K562 (cell line): ENCODE measurements around the gene CCDC116. TPM values are rescaled to one million over a fixed set of nuclear protein-coding genes. Genes with fewer than 3 reads are reported as not detected.
A peak's percentile ranks its signal among the peaks of the same experiment; 100 is the strongest.

Experiments
- ARNT ChIP-seq, 2 experiments: fragments of 450-650 bp; IDR thresholded peaks; 2 replicates each; pipeline ENCODE4 v1.6.1; 2016; ENCODE audit warnings: mild to moderate bottlenecking in 1 of 2
- CEBPG ChIP-seq, 3 experiments: fragments of 200-800 bp in 1 of 3; sonication (Bioruptor generic) in 1 of 3; sonication (generic) in 1 of 3; formaldehyde crosslinking in 1 of 3; IDR thresholded peaks in 2 of 3; conservative IDR thresholded peaks in 1 of 3; 2 replicates each; pipeline versions ENCODE4 v1.6.1 to v1.8.0; 2016 to 2022; ENCODE audit warnings: missing compliant biosample characterization in 2 of 3, missing genetic modification characterization in 2 of 3, mild to moderate bottlenecking in 1 of 3, missing genetic modification reagents in 1 of 3
- ELF2 ChIP-seq: fragments of 250-450 bp; sonication (Bioruptor Pico); IDR thresholded peaks from 2 replicates; pipeline ENCODE4 v1.5.0; 2021; ENCODE audit warnings: mild to moderate bottlenecking
- FOXA3 ChIP-seq, 2 experiments: fragments of 450-650 bp in 1 of 2; sonication (generic) in 1 of 2; formaldehyde crosslinking; IDR thresholded peaks in 1 of 2; conservative IDR thresholded peaks in 1 of 2; 2 replicates each; pipeline versions ENCODE4 v1.4.0 to v1.8.0; 2020 to 2022; ENCODE audit warnings: mild to moderate bottlenecking in 2 of 2, missing genetic modification reagents in 1 of 2
- IRF2 ChIP-seq: sonication (generic); formaldehyde crosslinking; IDR thresholded peaks from 2 replicates; pipeline ENCODE4 v1.8.1; 2022; ENCODE audit warnings: mild to moderate bottlenecking, missing genetic modification reagents
- L3MBTL2 ChIP-seq: fragments of 450-650 bp; IDR thresholded peaks from 2 replicates; pipeline ENCODE4 v1.6.1; 2016; ENCODE audit warnings: mild to moderate bottlenecking, moderate library complexity
- XRCC4 ChIP-seq: IDR thresholded peaks from one replicate; pipeline ENCODE4 v1.6.1; 2011; ENCODE audit not compliant: insufficient read depth, insufficient read length; ENCODE audit errors: extremely low read depth
- polyA plus RNA-seq, 8 experiments: library from polyadenylated mRNA; depleted of rRNA in 4 of 8; stranded (reverse) in 5 of 8; unstranded in 3 of 8; fragments of >200 nt; fragmentation: Nextera tagmentation in 2 of 8; fragmentation: Illumina TruSeq in 1 of 8; extraction: Ambion mirVana in 2 of 8; extraction: Trizol in 1 of 8; gene quantifications; 2 replicates each; pipeline versions ENCODE4 v1.2.1 to v1.2.3, GENCODE V29; 2011 to 2014; ENCODE audit warnings: inconsistent platforms in 1 of 8, missing spikeins in 1 of 8
- total RNA-seq, 7 experiments: library from RNA; depleted of rRNA in 6 of 7; stranded (reverse); fragments of >200 nt in 6 of 7; fragmentation: Illumina TruSeq in 2 of 7; extraction: Trizol in 2 of 7; gene quantifications; 2 replicates each; pipeline versions ENCODE4 v1.2.1 to v1.2.3, GENCODE V29; 2011 to 2021; ENCODE audit warnings: low replicate concordance in 1 of 7
- TF ChIP-seq, protein P1 (sequence below): fragments of 450-650 bp; IDR thresholded peaks from 2 replicates; pipeline ENCODE4 v1.6.1; 2018; ENCODE audit warnings: mild to moderate bottlenecking, low read depth; ENCODE audit not compliant: partially characterized antibody
- TF ChIP-seq, protein P2 (sequence below): sonication (generic); formaldehyde crosslinking; IDR thresholded peaks from 2 replicates; pipeline ENCODE4 v1.8.1; 2022; ENCODE audit warnings: missing genetic modification reagents
- TF ChIP-seq, protein P3 (sequence below): fragments of 250-450 bp; sonication (Bioruptor Pico); IDR thresholded peaks from 2 replicates; pipeline ENCODE4 v1.4.0; 2020; ENCODE audit warnings: mild to moderate bottlenecking, moderate library complexity

Gene CCDC116
- total and polyA plus RNA-seq, 9 of the 15 experiments (the other 6 are each of a cell fraction or from before 2014, with no cell fraction given): 1.6 to 11.3 (median 4.7) TPM

DNA sequence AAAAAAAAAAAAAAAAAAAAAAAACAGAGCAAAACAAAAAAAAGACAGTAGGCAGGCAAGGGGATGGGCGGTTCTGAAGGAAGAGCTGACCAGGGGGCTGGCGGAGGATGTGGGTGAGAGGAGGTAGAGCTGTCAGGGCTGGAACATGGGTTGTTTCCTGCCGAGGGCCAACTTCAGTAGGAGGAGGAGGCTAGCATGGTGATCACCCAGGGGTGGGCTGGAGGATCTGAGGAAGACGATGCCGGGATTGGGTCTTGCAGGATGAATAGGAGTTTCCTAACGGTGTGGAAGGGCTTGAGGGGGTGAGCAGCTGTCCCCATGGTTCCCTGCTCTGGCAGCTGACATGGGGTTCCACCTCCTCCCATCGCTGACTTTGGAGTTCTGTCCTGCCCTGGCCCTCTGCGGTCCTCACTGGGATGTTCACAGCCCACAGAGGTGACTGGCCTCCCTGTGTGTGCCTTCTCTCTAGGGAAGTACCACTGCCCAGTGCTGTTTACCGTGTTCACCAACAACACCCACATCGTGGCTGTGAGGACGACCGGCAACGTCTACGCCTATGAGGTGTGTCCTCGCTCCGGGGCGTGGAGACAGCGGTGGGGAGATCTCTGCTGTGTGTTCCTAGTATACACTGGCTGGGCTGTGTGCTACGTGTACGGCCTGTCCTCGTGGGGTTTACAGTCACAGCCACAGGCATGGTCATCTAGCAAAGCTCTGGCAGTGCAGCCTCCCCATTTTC, 48.4 kb downstream of the CCDC116 start (continued):
- TF ChIP-seq, protein P1, sequence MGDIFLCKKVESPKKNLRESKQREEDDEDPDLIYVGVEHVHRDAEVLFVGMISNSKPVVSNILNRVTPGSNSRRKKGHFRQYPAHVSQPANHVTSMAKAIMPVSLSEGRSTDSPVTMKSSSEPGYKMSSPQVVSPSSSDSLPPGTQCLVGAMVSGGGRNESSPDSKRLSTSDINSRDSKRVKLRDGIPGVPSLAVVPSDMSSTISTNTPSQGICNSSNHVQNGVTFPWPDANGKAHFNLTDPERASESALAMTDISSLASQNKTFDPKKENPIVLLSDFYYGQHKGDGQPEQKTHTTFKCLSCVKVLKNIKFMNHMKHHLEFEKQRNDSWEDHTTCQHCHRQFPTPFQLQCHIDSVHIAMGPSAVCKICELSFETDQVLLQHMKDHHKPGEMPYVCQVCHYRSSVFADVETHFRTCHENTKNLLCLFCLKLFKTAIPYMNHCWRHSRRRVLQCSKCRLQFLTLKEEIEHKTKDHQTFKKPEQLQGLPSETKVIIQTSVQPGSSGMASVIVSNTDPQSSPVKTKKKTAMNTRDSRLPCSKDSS: no peak
- 0 out of 4 replicates have a peak, but pooled peaks of 1 of the 2 experiments have one; percentile 51 for TF ChIP-seq FOXA3 (CRISPR knock-in tag; conservative IDR thresholded peaks at IDR 0.05 in 1 of 2, IDR thresholded peaks at IDR 0.05 in 1 of 2)
- TF ChIP-seq L3MBTL2: no peak
- TF ChIP-seq, protein P2, sequence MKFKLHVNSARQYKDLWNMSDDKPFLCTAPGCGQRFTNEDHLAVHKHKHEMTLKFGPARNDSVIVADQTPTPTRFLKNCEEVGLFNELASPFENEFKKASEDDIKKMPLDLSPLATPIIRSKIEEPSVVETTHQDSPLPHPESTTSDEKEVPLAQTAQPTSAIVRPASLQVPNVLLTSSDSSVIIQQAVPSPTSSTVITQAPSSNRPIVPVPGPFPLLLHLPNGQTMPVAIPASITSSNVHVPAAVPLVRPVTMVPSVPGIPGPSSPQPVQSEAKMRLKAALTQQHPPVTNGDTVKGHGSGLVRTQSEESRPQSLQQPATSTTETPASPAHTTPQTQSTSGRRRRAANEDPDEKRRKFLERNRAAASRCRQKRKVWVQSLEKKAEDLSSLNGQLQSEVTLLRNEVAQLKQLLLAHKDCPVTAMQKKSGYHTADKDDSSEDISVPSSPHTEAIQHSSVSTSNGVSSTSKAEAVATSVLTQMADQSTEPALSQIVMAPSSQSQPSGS: 0 out of 2 replicates have a peak, but pooled peaks have one; percentile 40
- TF ChIP-seq, protein P3, sequence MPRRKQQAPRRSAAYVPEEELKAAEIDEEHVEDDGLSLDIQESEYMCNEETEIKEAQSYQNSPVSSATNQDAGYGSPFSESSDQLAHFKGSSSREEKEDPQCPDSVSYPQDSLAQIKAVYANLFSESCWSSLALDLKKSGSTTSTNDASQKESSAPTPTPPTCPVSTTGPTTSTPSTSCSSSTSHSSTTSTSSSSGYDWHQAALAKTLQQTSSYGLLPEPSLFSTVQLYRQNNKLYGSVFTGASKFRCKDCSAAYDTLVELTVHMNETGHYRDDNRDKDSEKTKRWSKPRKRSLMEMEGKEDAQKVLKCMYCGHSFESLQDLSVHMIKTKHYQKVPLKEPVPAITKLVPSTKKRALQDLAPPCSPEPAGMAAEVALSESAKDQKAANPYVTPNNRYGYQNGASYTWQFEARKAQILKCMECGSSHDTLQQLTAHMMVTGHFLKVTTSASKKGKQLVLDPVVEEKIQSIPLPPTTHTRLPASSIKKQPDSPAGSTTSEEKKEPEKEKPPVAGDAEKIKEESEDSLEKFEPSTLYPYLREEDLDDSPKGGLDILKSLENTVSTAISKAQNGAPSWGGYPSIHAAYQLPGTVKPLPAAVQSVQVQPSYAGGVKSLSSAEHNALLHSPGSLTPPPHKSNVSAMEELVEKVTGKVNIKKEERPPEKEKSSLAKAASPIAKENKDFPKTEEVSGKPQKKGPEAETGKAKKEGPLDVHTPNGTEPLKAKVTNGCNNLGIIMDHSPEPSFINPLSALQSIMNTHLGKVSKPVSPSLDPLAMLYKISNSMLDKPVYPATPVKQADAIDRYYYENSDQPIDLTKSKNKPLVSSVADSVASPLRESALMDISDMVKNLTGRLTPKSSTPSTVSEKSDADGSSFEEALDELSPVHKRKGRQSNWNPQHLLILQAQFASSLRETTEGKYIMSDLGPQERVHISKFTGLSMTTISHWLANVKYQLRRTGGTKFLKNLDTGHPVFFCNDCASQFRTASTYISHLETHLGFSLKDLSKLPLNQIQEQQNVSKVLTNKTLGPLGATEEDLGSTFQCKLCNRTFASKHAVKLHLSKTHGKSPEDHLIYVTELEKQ (CRISPR knock-in tag): no peak
- TF ChIP-seq ELF2 (CRISPR knock-in tag): no peak
- peak; percentile 22; the same call in 1 of the 2 replicates for TF ChIP-seq CEBPG (CRISPR knock-in tag; IDR thresholded peaks at IDR 0.05)
- no peak for TF ChIP-seq CEBPG (tag; conservative IDR thresholded peaks at IDR 0.05 in 1 of 2, IDR thresholded peaks at IDR 0.05 in 1 of 2)
- TF ChIP-seq IRF2 (CRISPR knock-in tag): peak; percentile 94
- no peak for TF ChIP-seq ARNT (IDR thresholded peaks at IDR 0.05)
- TF ChIP-seq XRCC4: no peak
